H9 (cell line): ENCODE measurements around the gene JAG1. TPM values are rescaled to one million over a fixed set of nuclear protein-coding genes. Genes with fewer than 3 reads are reported as not detected.

ENCODE experiments used
- DNase-seq: peaks from one replicate; pipeline ENCODE4 v3.0.0-alpha.2; 2017
- H2AFZ ChIP-seq: one replicate; pipeline ENCODE4 v1.6.1; 2013; ENCODE audit warnings: mild to moderate bottlenecking, low read length, control low read depth, moderate library complexity
- H2AK5ac ChIP-seq: 2 replicates; pipeline ENCODE4 v1.6.1; 2013; ENCODE audit warnings: low read length, control low read depth, mixed read lengths; ENCODE audit not compliant: insufficient read length
- H2BK120ac ChIP-seq: one replicate; pipeline ENCODE4 v1.6.1; 2013; ENCODE audit warnings: low read depth, mild to moderate bottlenecking, low read length, control low read depth, inconsistent platforms; ENCODE audit not compliant: poor library complexity, severe bottlenecking
- H2BK12ac ChIP-seq: 2 replicates; pipeline ENCODE4 v1.6.1; 2013; ENCODE audit warnings: low read length, control low read depth, mixed read lengths, low read depth; ENCODE audit not compliant: insufficient read length
- H2BK15ac ChIP-seq: 2 replicates; pipeline ENCODE4 v1.6.1; 2013; ENCODE audit warnings: low read depth, low read length, control low read depth
- H2BK20ac ChIP-seq: one replicate; pipeline ENCODE4 v1.6.1; 2013; ENCODE audit warnings: low read depth, mild to moderate bottlenecking, low read length, control low read depth, inconsistent platforms; ENCODE audit not compliant: poor library complexity, severe bottlenecking
- H2BK5ac ChIP-seq: 2 replicates; pipeline ENCODE4 v1.6.1; 2013; ENCODE audit warnings: low read length, control low read depth, mixed read lengths; ENCODE audit not compliant: insufficient read length
- H3K14ac ChIP-seq: 2 replicates; pipeline ENCODE4 v1.6.1; 2013; ENCODE audit warnings: low read length, control low read depth; ENCODE audit not compliant: insufficient read depth
- H3K18ac ChIP-seq: 2 replicates; pipeline ENCODE4 v1.6.1; 2013; ENCODE audit warnings: low read depth, mild to moderate bottlenecking, mixed read lengths, low read length, control low read depth; ENCODE audit not compliant: insufficient read length
- H3K23ac ChIP-seq: 2 replicates; pipeline ENCODE4 v1.6.1; 2013; ENCODE audit warnings: low read length, control low read depth, mixed read lengths, low read depth; ENCODE audit not compliant: insufficient read length
- H3K23me2 ChIP-seq: 2 replicates; pipeline ENCODE4 v1.6.1; 2013; ENCODE audit warnings: low read depth, mild to moderate bottlenecking, mixed read lengths, low read length, control low read depth; ENCODE audit not compliant: insufficient read length, poor library complexity, severe bottlenecking
- H3K27ac ChIP-seq: 2 replicates; pipeline ENCODE4 v1.5.1; 2013; ENCODE audit warnings: low read length, control low read depth, mixed read lengths, low read depth; ENCODE audit not compliant: insufficient read length
- H3K27me3 ChIP-seq: 2 replicates; pipeline ENCODE4 v1.6.1; 2013; ENCODE audit warnings: low read length, control low read depth, inconsistent platforms; ENCODE audit not compliant: insufficient read depth
- H3K4ac ChIP-seq: 2 replicates; pipeline ENCODE4 v1.6.1; 2013; ENCODE audit warnings: low read depth, mild to moderate bottlenecking, control low read depth, inconsistent platforms, low read length, moderate library complexity
- H3K4me1 ChIP-seq: 2 replicates; pipeline ENCODE4 v1.6.1; 2013; ENCODE audit warnings: low read length, control low read depth, inconsistent platforms; ENCODE audit not compliant: insufficient read depth
- H3K4me2 ChIP-seq: 2 replicates; pipeline ENCODE4 v1.6.1; 2013; ENCODE audit warnings: low read length, control low read depth, mixed read lengths; ENCODE audit not compliant: insufficient read length, insufficient read depth
- H3K56ac ChIP-seq: 2 replicates; pipeline ENCODE4 v1.6.1; 2013; ENCODE audit warnings: low read depth, mild to moderate bottlenecking, mixed read lengths, low read length, control low read depth; ENCODE audit not compliant: insufficient read length
- H3K79me1 ChIP-seq: 2 replicates; pipeline ENCODE4 v1.6.1; 2013; ENCODE audit warnings: low read depth, mild to moderate bottlenecking, moderate library complexity, low read length, control low read depth, inconsistent platforms; ENCODE audit not compliant: insufficient read depth, poor library complexity, severe bottlenecking
- H3K79me2 ChIP-seq: 2 replicates; pipeline ENCODE4 v1.6.1; 2013; ENCODE audit warnings: low read length, control low read depth, inconsistent platforms; ENCODE audit not compliant: insufficient read depth
- H3K9ac ChIP-seq: 2 replicates; pipeline ENCODE4 v1.6.1; 2013; ENCODE audit warnings: low read length, control low read depth, mixed read lengths; ENCODE audit not compliant: insufficient read length; ENCODE audit errors: extremely low read depth
- H3K9me3 ChIP-seq: one replicate; pipeline ENCODE4 v1.6.1; 2013; ENCODE audit warnings: low read depth, low read length, inconsistent platforms; ENCODE audit not compliant: control insufficient read depth
- H3T11ph ChIP-seq: one replicate; pipeline ENCODE4 v1.6.1; 2013; ENCODE audit warnings: mild to moderate bottlenecking, low read length, control low read depth, inconsistent platforms
- H4K20me1 ChIP-seq: one replicate; pipeline ENCODE4 v1.6.1; 2013; ENCODE audit not compliant: control insufficient read depth, insufficient read length, insufficient read depth
- H4K5ac ChIP-seq: 2 replicates; pipeline ENCODE4 v1.6.1; 2013; ENCODE audit warnings: low read depth, mild to moderate bottlenecking, mixed read lengths, low read length, control low read depth; ENCODE audit not compliant: insufficient read length
- H4K8ac ChIP-seq: replicated peaks from 2 replicates; pipeline ENCODE4 v1.6.1; 2013; ENCODE audit warnings: low read length, control low read depth, mixed read lengths, low read depth; ENCODE audit not compliant: insufficient read length
- H4K91ac ChIP-seq: 2 replicates; pipeline ENCODE4 v1.6.1; 2013; ENCODE audit warnings: low read depth, mild to moderate bottlenecking, moderate library complexity, mixed read lengths, low read length, control low read depth; ENCODE audit not compliant: insufficient read length
- H3K27ac Mint-ChIP-seq, 3 experiments: 2 replicates in 2 of 3; 3 replicates in 1 of 3; pipeline ENCODE4 v1.8.0; 2020 to 2021; ENCODE audit warnings: mixed read lengths in 3 of 3, mild to moderate bottlenecking in 1 of 3, moderate library complexity in 1 of 3
- H3K27me3 Mint-ChIP-seq: 2 replicates; pipeline ENCODE4 v1.8.0; 2021; ENCODE audit warnings: low read depth, mild to moderate bottlenecking, moderate library complexity, mixed read lengths
- H3K36me3 Mint-ChIP-seq, 3 experiments: 2 replicates in 2 of 3; 3 replicates in 1 of 3; pipeline ENCODE4 v1.8.0; 2020 to 2021; ENCODE audit warnings: low read depth in 3 of 3, mixed read lengths in 3 of 3; ENCODE audit not compliant: insufficient read depth in 1 of 3
- H3K4me1 Mint-ChIP-seq, 2 experiments: 2 replicates each; pipeline ENCODE4 v1.8.0; 2020; ENCODE audit warnings: mixed read lengths in 2 of 2
- H3K4me3 Mint-ChIP-seq, 2 experiments: 2 replicates in 1 of 2; 3 replicates in 1 of 2; pipeline ENCODE4 v1.8.0; 2020 to 2021; ENCODE audit warnings: mild to moderate bottlenecking in 2 of 2, mixed read lengths in 2 of 2, moderate library complexity in 1 of 2
- H3K9me3 Mint-ChIP-seq, 2 experiments: 2 replicates in 1 of 2; 3 replicates in 1 of 2; pipeline ENCODE4 v1.8.0; 2020; ENCODE audit warnings: mild to moderate bottlenecking in 2 of 2, mixed read lengths in 2 of 2, moderate library complexity in 1 of 2
- CTCF ChIP-seq: fragments of 200-600 bp; sonication (generic); conservative IDR thresholded peaks from 3 replicates; pipeline ENCODE4 v1.8.0; 2021; ENCODE audit warnings: antibody characterized with exemption, mild to moderate bottlenecking
- WGBS: extraction: QIAGEN DNeasy Blood & Tissue Kit; methylation state at CpG from one replicate; pipeline ENCODE4 v1.1.7; 2013; ENCODE audit warnings: missing lambda C conversion rate, low lambda C conversion rate, mixed read lengths; ENCODE audit not compliant: insufficient read length; ENCODE audit errors: extremely low coverage; 5-methylcytosine and 5-hydroxymethylcytosine counted together
- total RNA-seq: library from RNA; stranded (reverse); gene quantifications from 2 replicates; pipeline ENCODE4 v1.2.1, GENCODE V29; 2021

JAG1 gene
- total RNA-seq, 1 experiment from 2014 or later, result 58.1 TPM

- Mint-ChIP-seq H3K4me1 (peaks cover 74 to 87% of the 10 kb centered on the region in 2 experiments), H3K36me3 (peaks cover 45 to 90% (median 74%) of the 10 kb centered on the region in 3 experiments), H3K27me3 (no peaks in the 10 kb centered on the region; the same call in 1 of the 2 replicates), H3K27ac (peak overlapping the region in 2 of 3 experiments; percentile 44 to 83; a peak in 6 of 7 replicates), H3K4me3 (no peak overlapping the region; a peak in 1 of 5 replicates), H3K9me3 (no peaks in the 10 kb centered on the region)
- H3K23ac ChIP-seq, result no peak overlapping the region
- no peak overlapping the region for H3K14ac ChIP-seq
- peaks cover under 1% of the 10 kb centered on the region for H3K79me1 ChIP-seq
- H3K27me3 ChIP-seq, result no peaks in the 10 kb centered on the region
- DNase-seq, result no peak
- no peak overlapping the region for H2BK20ac ChIP-seq
- H2BK120ac ChIP-seq, result no peak overlapping the region
- no peak overlapping the region for H4K5ac ChIP-seq
- no peak overlapping the region for H3K4ac ChIP-seq
- H4K8ac ChIP-seq, result no peak overlapping the region
- peaks cover 19% of the 10 kb centered on the region; the same call in 1 of the 2 replicates for H3K4me1 ChIP-seq
- H3K56ac ChIP-seq, result no peak overlapping the region
- no peak overlapping the region for H2AK5ac ChIP-seq
- H3K9me3 ChIP-seq, result no peaks in the 10 kb centered on the region
- H2BK12ac ChIP-seq, result no peak overlapping the region
- H3K79me2 ChIP-seq, result no peaks in the 10 kb centered on the region
- no peak overlapping the region for H3K18ac ChIP-seq
- H3K4me2 ChIP-seq, result no peak overlapping the region
- no peak overlapping the region for H2BK5ac ChIP-seq
- no peak overlapping the region for H3K9ac ChIP-seq
- H2AFZ ChIP-seq, result no peak overlapping the region
- no peak for TF ChIP-seq CTCF
- H3K27ac ChIP-seq, result no peak overlapping the region
- H3K23me2 ChIP-seq, result no peaks in the 10 kb centered on the region
- no CpG with 5 or more reads among the region's 15 CpGs for WGBS
- H4K91ac ChIP-seq, result no peak overlapping the region
- no peak overlapping the region for H2BK15ac ChIP-seq
- no peak overlapping the region for H3T11ph ChIP-seq
- H4K20me1 ChIP-seq, result no peaks in the 10 kb centered on the region
Measured at GRCh38 chr20:10655720-10656669, 17.8 kb downstream of the JAG1 start.
